GM06990 (cell line): ENCODE results near the gene LYRM9.

ENCODE experiments used
- DNase-seq: peaks from one replicate; pipeline ENCODE4 v3.0.0-alpha.2; 2011; ENCODE audit not compliant: insufficient read length; ENCODE audit errors: extremely low read depth
- H3K27me3 ChIP-seq: replicated peaks from 2 replicates; pipeline ENCODE4 v1.6.0; 2011; ENCODE audit warnings: low read length; ENCODE audit not compliant: control insufficient read depth, insufficient read depth
- H3K36me3 ChIP-seq: 2 replicates; pipeline ENCODE4 v1.5.1; 2011; ENCODE audit warnings: low read length; ENCODE audit not compliant: control insufficient read depth, insufficient read depth
- H3K4me3 ChIP-seq: replicated peaks from 2 replicates; pipeline ENCODE4 v1.5.1; 2011; ENCODE audit warnings: low read depth, mild to moderate bottlenecking, control low read depth, low read length
- TF ChIP-seq, protein P1 (sequence below): IDR thresholded peaks from 2 replicates; pipeline ENCODE4 v1.5.1; 2011; ENCODE audit warnings: low read length, control low read depth, mild to moderate bottlenecking, inconsistent platforms; ENCODE audit not compliant: insufficient read depth, poor library complexity, severe bottlenecking

Gene LYRM9

DNA sequence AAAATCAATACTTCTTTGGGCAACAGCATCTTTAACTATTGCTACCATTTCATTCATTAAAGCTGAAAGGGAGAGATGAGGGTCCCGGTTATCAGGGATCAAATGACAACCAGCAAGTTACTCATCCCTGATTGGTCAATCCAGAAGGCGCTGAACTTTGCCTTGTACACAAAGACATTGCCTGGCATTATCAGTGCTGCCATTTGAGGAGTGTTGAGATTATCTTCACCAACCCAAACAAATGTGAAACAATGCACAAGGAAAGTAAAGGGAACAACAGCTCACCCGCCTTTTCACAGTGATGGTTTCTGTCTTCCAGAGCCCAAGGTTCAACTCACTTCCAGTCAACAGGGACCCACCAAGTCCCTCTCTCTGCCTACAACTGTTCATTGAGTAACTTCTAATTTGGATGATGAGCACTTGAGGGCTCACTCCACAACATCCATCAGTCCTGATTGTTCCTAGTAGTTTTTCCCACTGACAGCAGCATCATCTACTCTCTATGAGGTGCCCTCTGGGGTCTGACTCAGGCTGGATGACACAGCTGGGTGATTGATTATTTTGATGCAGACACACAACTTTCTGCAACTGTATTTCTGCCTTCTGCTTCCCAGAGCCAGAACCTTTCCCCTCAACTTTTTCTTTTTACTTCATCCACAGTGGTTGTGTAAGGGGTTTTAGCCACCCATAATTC lies 32.0 kb downstream of the LYRM9 start:
- Histone ChIP-seq H3K36me3 (no peaks in the 10 kb centered on the region), H3K4me3 (no peak overlapping the region), H3K27me3 (no peaks in the 10 kb centered on the region; the same call in 1 of the 2 replicates)
- TF ChIP-seq, protein P1, sequence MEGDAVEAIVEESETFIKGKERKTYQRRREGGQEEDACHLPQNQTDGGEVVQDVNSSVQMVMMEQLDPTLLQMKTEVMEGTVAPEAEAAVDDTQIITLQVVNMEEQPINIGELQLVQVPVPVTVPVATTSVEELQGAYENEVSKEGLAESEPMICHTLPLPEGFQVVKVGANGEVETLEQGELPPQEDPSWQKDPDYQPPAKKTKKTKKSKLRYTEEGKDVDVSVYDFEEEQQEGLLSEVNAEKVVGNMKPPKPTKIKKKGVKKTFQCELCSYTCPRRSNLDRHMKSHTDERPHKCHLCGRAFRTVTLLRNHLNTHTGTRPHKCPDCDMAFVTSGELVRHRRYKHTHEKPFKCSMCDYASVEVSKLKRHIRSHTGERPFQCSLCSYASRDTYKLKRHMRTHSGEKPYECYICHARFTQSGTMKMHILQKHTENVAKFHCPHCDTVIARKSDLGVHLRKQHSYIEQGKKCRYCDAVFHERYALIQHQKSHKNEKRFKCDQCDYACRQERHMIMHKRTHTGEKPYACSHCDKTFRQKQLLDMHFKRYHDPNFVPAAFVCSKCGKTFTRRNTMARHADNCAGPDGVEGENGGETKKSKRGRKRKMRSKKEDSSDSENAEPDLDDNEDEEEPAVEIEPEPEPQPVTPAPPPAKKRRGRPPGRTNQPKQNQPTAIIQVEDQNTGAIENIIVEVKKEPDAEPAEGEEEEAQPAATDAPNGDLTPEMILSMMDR: no peak
- DNase-seq: no peak

DNA sequence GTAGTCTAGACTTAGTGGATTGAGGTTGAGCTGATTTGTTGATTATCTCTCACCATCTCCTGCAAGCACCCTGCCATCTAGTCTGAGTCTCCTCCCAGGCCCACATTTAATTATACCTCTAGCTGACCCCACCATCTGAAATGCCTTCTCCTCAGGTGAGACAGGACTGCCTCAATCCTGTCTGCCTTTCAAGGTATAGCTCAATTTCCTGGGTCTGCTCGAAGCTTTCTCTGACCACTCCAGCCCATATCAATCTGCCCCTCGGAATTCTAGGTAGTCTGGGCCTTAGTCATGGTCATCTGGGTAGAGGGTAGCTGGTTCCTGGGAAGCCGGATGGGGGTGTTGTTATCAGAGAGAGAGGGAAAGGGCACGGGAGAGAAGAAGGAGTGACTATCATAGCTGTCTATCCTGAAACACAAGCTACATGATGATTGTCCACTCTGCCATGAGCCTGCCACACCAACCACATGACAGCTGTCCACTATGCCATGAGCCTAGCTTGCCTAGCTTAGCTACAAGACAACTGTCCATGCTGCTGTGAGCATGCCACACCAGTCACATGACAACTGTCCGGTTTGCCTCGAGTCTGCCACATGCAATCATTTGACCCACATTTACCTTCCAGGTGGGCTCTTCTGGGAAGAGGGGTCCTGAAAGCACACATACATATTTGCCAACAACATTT lies 34.4 kb downstream of the LYRM9 start:
- no peak for DNase-seq
- TF ChIP-seq, protein P1: no peak
- H3K27me3 ChIP-seq: no peaks in the 10 kb centered on the region; the same call in 1 of the 2 replicates
- H3K4me3 ChIP-seq: no peak overlapping the region
- H3K36me3 ChIP-seq: no peaks in the 10 kb centered on the region

DNA sequence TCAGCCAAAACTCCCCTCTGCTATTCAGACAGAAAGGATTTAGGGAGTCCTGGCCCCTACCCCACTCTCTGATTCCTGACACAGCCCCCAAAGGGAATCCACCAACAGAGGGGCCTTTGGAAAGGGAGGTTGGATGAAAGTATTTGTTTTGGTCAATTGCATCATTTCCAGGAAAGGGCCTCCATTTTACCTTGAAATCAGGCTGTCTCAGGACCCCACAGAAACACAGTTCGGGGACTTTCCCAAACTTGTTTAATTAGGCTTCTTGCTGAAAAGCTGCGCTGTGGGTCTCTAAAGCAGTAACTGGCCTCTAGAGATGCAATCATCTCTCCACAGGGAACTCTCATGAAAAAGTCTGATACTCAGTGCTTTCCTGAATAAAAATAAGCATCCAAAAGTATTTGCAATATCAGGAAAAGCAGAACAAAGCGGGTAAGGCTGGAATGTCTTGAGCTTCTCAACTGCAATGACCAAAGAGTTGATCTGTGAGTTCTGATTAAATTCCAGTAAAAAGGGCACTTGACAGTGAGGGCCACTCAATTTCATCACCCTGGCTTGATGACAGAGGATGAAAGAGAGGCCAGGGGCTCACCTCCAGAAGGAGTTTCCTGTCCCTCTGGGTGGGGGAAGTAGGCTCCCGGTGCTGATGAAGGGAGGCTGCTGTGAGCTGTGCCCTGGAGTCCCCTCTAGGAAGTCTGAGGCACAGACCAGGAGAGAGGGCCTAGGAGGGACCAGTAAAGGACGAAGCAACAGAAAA lies 36.3 kb downstream of the LYRM9 start:
- TF ChIP-seq, protein P1: no peak
- Histone ChIP-seq H3K27me3 (no peaks in the 10 kb centered on the region), H3K36me3 (no peaks in the 10 kb centered on the region), H3K4me3 (no peak overlapping the region)
- DNase-seq: no peak

DNA sequence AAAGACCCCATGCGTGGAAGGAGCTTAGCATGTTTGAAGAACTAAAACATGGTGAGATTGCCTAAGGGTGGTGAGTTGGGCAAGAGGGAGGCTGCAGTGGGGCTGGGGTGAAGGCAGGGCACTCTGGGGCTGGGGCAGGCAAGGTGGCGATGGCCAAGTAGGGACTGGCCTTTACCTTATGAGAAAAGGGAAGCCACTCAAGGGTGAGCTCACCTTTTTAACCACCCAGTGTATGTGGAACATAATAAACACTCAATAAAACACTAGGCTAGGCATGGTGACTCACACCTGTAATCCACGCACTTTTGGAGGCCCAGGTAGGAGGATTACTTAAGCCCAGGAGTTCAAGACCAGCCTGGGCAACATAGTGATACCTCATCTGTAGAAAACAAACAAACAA lies 37.7 kb downstream of the LYRM9 start:
- Histone ChIP-seq H3K36me3 (no peaks in the 10 kb centered on the region), H3K4me3 (no peak overlapping the region), H3K27me3 (no peaks in the 10 kb centered on the region)
- DNase-seq: no peak
- TF ChIP-seq, protein P1: no peak

DNA sequence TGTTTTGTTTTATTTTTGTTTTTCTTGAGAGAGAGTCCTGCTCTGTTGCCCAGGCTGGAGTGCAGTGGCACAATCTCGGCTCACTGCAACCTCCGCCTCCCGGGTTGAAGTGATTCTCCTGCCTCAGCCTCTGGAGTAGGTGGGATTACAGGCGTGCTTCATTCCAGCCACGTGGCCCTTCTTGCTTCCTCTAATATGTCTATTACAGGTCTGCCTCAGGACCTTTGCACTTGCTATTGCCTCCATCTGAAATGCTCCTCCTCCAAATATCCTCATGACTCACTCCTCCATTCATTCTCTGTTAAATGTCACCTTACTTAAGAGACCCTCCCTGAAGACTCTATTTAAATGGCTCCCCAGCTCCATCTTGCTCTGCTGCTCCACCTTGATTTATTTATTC lies 39.0 kb downstream of the LYRM9 start:
- no peak for DNase-seq
- TF ChIP-seq, protein P1: no peak
- Histone ChIP-seq H3K4me3 (no peak overlapping the region), H3K27me3 (no peaks in the 10 kb centered on the region), H3K36me3 (no peaks in the 10 kb centered on the region)
